NCI-H748 (cell line): ENCODE results near the gene GRIA3.

Experiments used
- DNase-seq: peaks from one replicate; lab custom pipeline; 2025; ENCODE audit not compliant: unreplicated experiment; lab: John Stamatoyannopoulos, UW

Gene GRIA3

GRCh38 chrX:123267220-123267619 lies 83.1 kb downstream of the GRIA3 start:
- no peak for DNase-seq

- DNase-seq: no peak
Measured at GRCh38 chrX:123271902-123272301, 87.8 kb downstream of the GRIA3 start.

GRCh38 chrX:123272630-123273029 lies 88.6 kb downstream of the GRIA3 start:
- no peak for DNase-seq

- no peak for DNase-seq
Measured at GRCh38 chrX:123274796-123275195, 90.7 kb downstream of the GRIA3 start.

- DNase-seq: no peak
Measured at GRCh38 chrX:123277347-123277746, 93.3 kb downstream of the GRIA3 start.

GRCh38 chrX:123277821-123278220 lies 93.7 kb downstream of the GRIA3 start:
- DNase-seq: no peak

- DNase-seq: no peak
Measured at GRCh38 chrX:123282241-123282640, 98.2 kb downstream of the GRIA3 start.

- peak; percentile 77 for DNase-seq
Measured at GRCh38 chrX:123283407-123283806, 99.3 kb downstream of the GRIA3 start.

GRCh38 chrX:123291623-123292022 lies 107.5 kb downstream of the GRIA3 start:
- peak; percentile 32 for DNase-seq

GRCh38 chrX:123298026-123298425 lies 113.9 kb downstream of the GRIA3 start:
- no peak for DNase-seq

GRCh38 chrX:123303429-123303828 lies 119.4 kb downstream of the GRIA3 start:
- DNase-seq: no peak

GRCh38 chrX:123308658-123309057 lies 124.6 kb downstream of the GRIA3 start:
- DNase-seq: no peak

GRCh38 chrX:123310112-123310511 lies 126.0 kb downstream of the GRIA3 start:
- no peak for DNase-seq

- no peak for DNase-seq
Measured at GRCh38 chrX:123311486-123311885, 127.4 kb downstream of the GRIA3 start.

GRCh38 chrX:123313486-123313885 lies 129.4 kb downstream of the GRIA3 start:
- DNase-seq: no peak

- no peak for DNase-seq
Measured at GRCh38 chrX:123320622-123321021, 136.5 kb downstream of the GRIA3 start.

- peak; percentile 3 for DNase-seq
Measured at GRCh38 chrX:123322536-123322935, 138.5 kb downstream of the GRIA3 start.

GRCh38 chrX:123324625-123325024 lies 140.5 kb downstream of the GRIA3 start:
- DNase-seq: no peak

- DNase-seq: no peak
Measured at GRCh38 chrX:123330229-123330942, 146.3 kb downstream of the GRIA3 start.

GRCh38 chrX:123331349-123331748 lies 147.3 kb downstream of the GRIA3 start:
- no peak for DNase-seq

GRCh38 chrX:123331859-123332258 lies 147.8 kb downstream of the GRIA3 start:
- no peak for DNase-seq

GRCh38 chrX:123336666-123337065 lies 152.6 kb downstream of the GRIA3 start:
- no peak for DNase-seq
